Measurements from ENCODE around the gene ANGEL1.

The ANGEL1 gene
- long read RNA-seq, full-length matches to known transcripts: 14 of 29 reads
- long read RNA-seq, partial matches to known transcripts: 4 of 29 reads
- long read RNA-seq, other reads (novel, unspliced or antisense): 11 of 29 reads

GRCh38 chr14:76812422-76813383, at the start of gene ANGEL1:
TSS of gene ANGEL1 (minus strand) at chr14:76812882. CDS start at chr14:76812827, 55 bp downstream.
- DNase-seq (ENCODE audit: low read depth in 1 of 2, low spot score in 1 of 2): peak; percentile 75 to 84
- H3K27ac ChIP-seq (replicated peaks): peak within 1 kb of the TSS; percentile 55
- H3K4me3 ChIP-seq (replicated peaks; ENCODE audit: insufficient read depth, low read length): peak within 1 kb of the TSS; percentile 69
- TF ChIP-seq GABPA (IDR thresholded peaks at IDR 0.05; ENCODE audit: low read depth): no peak
- TF ChIP-seq POLR2AphosphoS5 (IDR thresholded peaks at IDR 0.05; ENCODE audit: low read depth): peak; percentile 78
- TF ChIP-seq SPI1 (IDR thresholded peaks at IDR 0.05; ENCODE audit: borderline replicate concordance, low read depth): no peak
- TF ChIP-seq CTCF (IDR thresholded peaks at IDR 0.05; ENCODE audit: insufficient read depth, low read length): no peak
- TF ChIP-seq REST (IDR thresholded peaks at IDR 0.05; ENCODE audit: insufficient replicate concordance, low read depth): no peak
- H3K27me3 ChIP-seq (ENCODE audit: insufficient read depth, poor library complexity, severe bottlenecking): no peaks in the 10 kb centered on the region

GRCh38 chr14:76861574-76862255, 49.0 kb upstream of the ANGEL1 start:
- Histone ChIP-seq H3K27me3 (ENCODE audit: insufficient read depth, poor library complexity, severe bottlenecking) (no peaks in the 10 kb centered on the region), H3K4me3 (replicated peaks; ENCODE audit: insufficient read depth, low read length) (no peak overlapping the region), H3K27ac (replicated peaks) (no peak overlapping the region)
- no peak for DNase-seq (ENCODE audit: low read depth in 1 of 2, low spot score in 1 of 2)
- TF ChIP-seq CTCF (IDR thresholded peaks at IDR 0.05; ENCODE audit: insufficient read depth, low read length) (no peak), REST (IDR thresholded peaks at IDR 0.05; ENCODE audit: insufficient replicate concordance, low read depth) (no peak), GABPA (IDR thresholded peaks at IDR 0.05; ENCODE audit: low read depth) (no peak), POLR2AphosphoS5 (IDR thresholded peaks at IDR 0.05; ENCODE audit: low read depth) (no peak), SPI1 (IDR thresholded peaks at IDR 0.05; ENCODE audit: borderline replicate concordance, low read depth) (no peak)

GRCh38 chr14:76856769-76857168, 44.1 kb upstream of the ANGEL1 start:
- no peak overlapping the region for H3K4me3 ChIP-seq (replicated peaks; ENCODE audit: insufficient read depth, low read length)
- no peak for DNase-seq (ENCODE audit: low read depth in 1 of 2, low spot score in 1 of 2)
- no peak overlapping the region for H3K27ac ChIP-seq (replicated peaks)
- H3K27me3 ChIP-seq (ENCODE audit: insufficient read depth, poor library complexity, severe bottlenecking): no peaks in the 10 kb centered on the region
- no peak for TF ChIP-seq SPI1 (IDR thresholded peaks at IDR 0.05; ENCODE audit: borderline replicate concordance, low read depth)
- no peak for TF ChIP-seq GABPA (IDR thresholded peaks at IDR 0.05; ENCODE audit: low read depth)
- TF ChIP-seq CTCF (IDR thresholded peaks at IDR 0.05; ENCODE audit: insufficient read depth, low read length): no peak
- no peak for TF ChIP-seq POLR2AphosphoS5 (IDR thresholded peaks at IDR 0.05; ENCODE audit: low read depth)
- no peak for TF ChIP-seq REST (IDR thresholded peaks at IDR 0.05; ENCODE audit: insufficient replicate concordance, low read depth)
